CD4-positive, alpha-beta T cell treated with Interleukin-1 beta for 1 hour (primary cell): ENCODE results near the gene OR14I1.

Experiments used
- DNase-seq, 2 donors: peaks; one replicate each; pipeline ENCODE4 v3.0.0-alpha.2; 2020 to 2022

The OR14I1 gene

DNA sequence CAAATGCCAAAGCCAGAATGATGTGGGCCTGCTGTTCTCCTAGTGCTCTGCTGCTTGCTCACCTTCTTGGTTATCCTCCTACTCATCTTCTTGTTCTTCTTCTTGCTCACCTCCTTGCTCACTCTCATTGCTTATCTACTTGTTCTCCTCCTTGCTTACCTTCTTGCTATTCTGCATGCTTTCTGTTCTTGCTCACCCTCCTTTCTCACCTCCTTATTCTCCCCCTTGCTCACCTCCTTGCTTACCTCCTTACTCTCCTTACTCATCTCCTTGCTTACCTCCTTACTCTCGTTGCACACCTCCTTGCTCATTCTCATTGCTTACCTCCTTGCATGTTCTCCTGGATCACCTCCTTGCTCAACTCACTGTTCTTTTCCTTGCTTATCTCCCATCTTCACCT, at the start of gene OR14I1:
Gene OR14I1, minus strand, starts transcription at position 53 of the 400 bp plus-strand sequence.
- DNase-seq, result no peak

DNA sequence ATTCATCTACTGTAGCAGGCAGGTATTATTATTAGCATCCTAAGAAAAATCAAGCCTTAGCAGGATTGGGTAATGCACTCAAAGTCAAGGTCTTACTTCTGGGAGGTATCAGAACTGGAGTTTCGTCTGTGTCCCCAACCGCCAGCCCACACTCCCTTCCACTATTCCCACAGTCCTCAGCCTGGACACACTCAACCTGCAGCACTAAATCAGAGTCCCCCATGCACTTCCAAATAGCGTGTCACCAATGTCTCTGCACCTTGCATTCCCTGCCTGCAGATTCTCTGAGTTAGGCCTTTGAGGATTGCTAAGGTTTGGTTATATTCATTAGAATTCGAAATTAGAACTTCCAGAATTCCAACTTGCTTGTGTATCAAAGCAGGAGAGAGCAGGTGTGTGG, 49.1 kb upstream of the OR14I1 start:
- no peak for DNase-seq

DNA sequence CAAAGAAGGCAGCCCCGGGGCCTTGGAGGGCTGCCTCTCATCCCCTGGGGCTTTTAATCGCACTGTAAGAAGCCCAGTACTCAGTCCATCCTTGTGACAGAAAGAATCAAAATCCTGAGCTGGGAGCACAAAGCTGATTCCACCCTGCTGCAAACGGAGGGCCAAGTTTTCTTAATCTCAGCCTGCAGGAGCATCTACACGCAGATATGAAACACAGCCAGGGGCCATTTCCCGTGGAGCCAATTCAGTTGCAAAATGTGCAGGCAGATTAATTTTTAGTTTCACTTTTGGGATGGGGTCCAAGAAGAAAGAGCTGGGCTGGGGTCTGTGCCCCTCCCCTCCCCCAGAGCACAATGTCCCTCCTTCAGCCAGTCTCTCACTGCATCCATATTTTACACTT, 48.6 kb upstream of the OR14I1 start:
- no peak for DNase-seq

DNA sequence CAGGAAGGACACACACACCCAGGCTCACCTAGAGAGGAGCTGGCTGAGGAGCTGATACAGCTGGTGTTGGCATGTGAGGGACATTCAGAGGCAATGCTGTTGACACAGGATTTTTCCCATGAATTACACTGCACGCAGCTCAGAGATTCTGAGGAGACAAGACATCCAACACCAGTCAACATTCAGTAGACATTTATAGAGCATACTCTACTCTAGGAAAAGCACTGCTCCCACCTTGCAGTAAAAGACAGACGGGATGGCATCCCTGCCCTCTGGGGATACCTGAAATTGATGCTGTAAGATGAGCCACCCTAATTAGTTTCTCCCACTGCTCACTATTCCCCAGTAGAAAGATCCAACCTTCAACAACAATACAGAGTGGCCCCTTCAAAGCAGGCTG, 47.9 kb upstream of the OR14I1 start:
- DNase-seq, result no peak

DNA sequence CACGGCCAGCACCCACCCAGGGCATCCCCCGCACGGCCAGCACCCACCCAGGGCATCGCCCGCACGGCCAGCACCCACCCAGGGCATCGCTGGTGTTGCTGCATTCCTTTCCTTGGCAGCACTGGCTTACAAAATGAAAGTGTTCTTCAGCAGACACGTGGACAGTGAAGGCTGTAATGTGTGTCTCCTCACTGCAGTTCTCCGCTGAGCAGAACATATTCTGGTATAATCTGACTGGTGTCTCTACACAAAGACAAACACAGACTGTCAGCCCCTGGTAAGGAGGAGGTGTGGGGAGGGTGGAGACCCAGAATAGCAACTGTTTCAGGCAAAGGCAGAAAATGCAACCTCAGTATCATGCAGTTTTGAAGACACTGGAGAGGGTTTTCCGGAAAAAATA, 45.6 kb upstream of the OR14I1 start:
- no peak for DNase-seq

DNA sequence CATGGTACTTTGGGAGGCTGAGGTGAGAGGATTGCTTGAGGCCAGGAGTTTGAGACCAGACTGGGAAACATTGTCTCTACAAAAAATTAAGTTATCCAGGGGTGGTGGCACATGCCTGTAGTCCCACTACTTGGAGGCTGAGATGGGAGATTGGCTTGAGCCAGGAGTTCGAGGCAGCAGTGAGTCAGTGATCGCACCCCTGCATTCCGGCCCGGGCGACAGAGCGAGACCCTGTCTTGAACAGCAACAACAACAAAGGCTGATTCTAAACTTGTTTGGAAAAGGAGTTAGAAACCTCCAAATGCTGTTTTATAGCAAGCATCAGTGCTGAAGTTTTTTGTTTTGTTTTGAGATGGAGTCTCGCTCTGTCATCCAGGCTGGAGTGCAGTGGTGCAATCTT, 38.3 kb upstream of the OR14I1 start:
- no peak for DNase-seq

DNA sequence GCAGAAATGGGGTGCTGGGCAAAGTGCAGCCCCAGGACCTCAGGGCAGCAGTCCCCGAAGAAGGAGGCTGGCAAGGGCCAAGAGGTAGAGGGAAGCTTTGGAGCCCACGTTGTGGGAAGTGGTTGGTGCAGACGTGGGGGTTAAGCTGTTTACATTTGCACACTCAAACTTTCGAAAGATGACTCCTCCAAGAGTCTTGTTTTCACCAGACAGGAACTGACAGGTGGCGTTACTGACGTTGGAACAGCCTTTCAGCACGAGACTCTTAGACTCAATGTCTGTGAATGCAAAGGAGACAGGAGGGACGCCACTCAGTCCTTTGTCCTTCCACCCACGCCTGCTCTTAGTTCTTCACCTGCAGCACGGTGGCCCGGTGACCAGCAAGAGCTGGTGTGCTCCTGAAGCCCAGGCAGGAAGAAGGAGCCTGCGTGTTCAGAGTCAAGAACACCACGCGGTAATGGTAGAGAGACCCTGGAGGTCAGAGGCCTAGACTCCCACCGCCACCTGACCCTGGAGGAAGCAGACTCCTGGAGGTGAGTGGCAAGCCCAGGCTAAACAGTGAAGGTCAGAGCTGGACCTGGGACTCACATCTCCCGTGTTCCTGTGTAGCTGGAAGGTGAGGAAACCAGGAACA, 37.1 kb upstream of the OR14I1 start:
- DNase-seq, result no peak

DNA sequence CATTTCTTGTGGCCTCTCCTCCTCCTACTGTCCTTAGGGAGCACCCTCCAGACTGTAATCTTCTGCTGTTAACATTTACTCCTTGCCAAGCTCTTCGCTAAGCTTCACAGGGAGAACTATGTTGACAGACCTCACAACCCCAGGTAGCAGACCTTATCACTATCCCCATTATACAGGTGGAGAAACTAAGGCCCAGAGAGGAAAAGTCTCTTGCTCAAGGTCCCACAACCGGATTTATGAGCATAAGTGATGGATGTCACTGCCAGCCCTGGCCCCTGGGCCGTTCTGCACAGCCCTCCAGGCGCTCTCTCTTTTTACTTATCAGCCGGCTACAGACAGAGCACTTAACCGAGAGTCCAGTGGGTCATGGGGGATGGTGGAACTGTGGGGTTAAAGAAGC, 34.9 kb upstream of the OR14I1 start:
- no peak for DNase-seq

DNA sequence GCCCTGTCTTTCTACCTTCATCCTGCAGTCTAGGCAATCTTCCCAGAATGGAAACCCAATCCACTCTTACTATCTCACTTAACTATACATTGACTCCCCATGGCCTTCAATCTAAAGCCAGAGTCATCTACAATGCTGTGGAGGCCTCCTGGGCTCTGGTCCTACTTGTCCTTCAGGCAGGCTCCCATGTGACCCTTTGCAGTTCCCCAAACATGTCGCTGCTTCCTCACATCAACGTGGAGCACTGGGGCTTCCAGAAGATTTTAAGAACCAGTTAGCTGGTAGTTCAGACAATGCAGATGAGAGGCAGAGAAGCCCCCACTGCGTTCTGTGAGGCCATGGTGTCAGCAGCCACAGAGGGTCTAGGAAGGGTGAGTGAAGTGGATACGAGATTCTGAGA, 34.4 kb upstream of the OR14I1 start:
- no peak for DNase-seq

DNA sequence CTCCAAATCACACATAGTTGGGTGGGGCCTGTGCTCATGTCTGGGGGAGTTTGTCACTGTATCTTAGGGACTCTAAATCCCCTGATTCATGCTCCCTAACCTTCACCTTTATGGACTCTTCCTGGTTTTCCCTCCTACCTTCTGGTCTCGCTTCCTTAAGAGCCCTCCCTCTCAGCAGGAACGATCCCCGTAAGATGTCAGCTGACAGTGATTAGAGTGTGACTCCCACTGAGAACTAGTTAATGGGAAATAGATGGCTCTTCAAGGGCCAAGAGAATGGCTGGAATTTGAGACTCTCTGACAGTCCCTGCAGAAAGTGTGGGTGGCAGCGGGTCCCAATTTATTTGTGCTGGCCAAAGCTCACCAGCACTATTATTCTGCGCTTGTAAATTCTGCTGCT, 31.0 kb upstream of the OR14I1 start:
- DNase-seq, result no peak

DNA sequence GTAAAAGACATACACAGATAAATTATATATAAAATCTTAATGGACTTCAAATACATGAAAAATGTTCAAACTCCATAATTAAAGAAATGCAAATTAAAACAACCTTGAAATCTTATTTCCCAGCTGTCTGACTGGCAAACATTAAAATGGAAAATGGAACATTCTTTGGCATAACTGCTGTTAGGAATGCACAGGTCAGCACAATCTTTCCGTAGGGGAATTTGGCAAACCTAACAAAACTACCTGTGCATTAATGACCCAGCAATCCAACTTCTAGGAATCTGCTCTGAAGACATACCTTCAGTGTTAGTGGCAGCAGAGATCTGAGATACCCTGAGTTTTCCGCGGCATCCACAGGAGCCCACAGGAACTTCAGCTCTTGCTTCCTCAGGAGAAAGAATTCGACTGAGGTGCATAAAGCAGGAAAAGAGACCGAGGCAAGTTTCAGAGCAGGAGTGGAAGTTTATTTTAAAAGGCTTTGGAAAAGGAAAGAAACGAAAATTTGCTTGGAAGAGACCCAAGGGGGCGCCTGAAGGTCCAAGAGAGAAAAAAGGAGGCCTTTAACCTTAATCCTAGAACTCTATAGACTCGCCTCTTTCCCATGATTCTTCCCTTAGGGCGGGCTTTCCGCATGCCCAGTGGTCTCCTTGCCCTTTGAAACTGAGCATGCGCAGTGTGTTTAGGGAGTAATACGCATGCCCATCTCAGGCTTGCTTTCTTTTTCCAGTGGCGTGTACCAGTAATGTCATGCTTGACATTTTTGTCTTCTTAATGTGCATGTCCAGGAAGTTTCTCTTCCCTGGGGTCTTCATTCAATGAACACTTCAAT, 28.2 kb upstream of the OR14I1 start:
- no peak for DNase-seq

DNA sequence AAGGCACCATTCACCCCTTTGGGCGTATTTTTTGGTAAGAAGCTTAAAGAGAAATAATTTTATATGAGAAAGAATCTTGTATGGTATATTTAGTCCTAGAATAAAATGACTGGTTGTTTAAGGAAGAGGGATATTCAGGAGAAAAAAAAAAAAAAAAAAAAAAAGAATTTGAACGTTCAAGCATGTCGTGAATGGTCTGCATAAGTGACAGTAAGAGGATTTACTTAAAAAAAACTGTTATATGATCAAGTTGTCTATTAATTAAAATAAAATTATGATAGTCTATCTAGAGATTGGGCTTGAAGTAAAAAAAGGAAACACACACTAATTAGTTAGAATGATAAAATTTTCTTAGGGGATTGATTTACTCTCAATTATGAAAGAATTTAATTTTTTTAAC, 11.7 kb upstream of the OR14I1 start:
- no peak for DNase-seq

DNA sequence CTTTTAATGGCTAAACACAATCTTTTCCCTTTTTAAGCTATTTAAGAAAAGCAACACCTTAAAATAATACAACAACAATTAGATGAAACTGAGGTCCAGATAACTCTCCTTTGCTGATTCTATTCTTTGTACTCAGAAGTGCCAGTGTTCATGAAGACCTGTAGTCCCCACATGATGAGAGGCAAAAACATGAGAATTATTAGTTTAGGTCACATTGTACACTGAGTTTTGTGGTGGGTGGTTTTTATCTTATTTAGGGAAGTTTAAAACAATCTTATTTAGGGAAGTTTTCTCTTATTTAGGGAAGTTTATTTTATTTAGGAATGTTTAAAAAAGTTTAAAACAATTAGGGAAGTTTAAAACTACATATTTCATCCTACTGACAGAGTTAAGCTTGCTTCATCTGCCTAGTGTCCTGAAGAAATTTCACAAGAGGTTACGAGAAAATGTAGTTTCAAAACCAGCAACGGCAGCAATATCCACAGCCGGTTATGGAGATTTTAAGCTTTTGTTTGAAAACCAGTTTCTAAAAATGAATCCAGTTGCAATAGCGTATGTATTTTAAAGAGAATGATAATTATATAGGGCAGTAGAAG, 7.8 kb upstream of the OR14I1 start:
- no peak for DNase-seq

DNA sequence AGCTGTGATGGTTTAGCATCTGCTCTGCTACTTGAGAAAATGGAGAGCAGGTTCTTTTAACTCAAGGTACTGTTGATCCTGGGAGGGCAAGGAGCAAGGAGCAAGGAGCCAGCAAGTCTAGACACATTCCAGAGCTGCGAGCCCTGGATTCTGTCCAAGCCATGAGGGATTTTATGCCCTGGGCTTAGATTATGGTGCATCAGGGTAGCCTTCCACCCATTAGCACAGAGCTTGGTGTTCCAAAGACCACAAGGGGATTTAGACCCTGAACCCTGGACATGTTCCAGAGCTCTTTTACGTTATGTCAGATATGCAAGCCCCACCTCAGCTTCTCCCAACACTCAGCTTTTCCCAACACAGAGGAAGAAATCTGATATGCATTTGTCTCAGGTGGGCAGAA, 2.0 kb upstream of the OR14I1 start:
- DNase-seq, result no peak

DNA sequence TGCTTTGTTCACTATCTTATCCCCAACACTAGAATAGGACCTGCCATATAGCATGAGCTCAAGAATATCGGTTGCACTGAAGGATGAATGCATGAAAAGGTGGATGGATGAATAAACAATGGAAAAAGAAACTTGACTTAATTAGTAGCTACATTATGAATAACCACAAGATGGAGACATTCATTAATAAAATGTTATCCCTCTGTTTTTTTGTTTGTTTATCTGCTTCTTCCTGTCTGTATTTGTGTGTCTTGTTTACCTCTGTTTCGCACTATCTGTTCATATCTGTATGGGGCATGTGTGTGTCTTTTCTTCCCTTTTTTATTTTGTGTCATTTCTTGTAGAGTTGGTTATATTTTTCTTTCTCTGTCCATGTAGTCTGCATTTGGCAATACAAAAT, 1.1 kb upstream of the OR14I1 start:
- no peak for DNase-seq

DNA sequence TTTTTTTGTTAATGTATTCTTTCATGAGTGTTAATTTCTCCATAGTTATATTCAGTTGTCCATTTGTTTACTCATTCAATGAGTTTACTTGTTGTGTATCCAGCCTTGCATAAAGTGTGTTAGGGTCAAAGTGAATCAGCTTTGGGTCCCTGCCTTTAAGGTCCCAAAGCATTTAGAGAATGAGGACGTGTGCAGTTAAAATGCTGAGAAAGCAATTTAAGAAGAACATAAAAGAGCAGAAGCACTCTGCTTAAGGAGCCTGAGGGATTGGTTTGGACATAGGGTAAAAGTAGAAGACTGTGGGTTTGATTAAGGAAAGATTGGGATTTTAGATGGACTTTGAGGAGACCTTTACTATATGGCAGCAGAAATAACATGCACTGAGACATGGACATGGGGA, 3.5 kb downstream of the OR14I1 start:
- DNase-seq, result no peak

DNA sequence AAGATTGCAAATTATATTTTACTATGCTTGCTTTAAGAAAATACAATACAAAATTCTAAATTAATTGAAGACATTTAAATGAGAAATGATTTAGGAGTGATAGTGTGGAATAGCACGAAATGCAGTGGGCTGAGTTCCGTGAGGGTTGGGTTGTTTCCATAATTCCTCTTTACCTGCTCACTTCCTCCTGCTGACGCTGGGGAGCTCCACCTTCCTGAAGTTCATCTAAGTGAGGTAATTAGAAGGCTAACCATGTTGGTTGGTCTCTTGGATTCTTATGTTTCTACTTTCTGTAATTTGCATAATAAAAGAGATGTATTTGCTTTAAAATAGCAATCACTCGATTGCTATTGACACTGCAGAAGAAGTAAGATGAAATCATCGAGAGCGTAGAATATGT, 4.7 kb downstream of the OR14I1 start:
- DNase-seq, result no peak

DNA sequence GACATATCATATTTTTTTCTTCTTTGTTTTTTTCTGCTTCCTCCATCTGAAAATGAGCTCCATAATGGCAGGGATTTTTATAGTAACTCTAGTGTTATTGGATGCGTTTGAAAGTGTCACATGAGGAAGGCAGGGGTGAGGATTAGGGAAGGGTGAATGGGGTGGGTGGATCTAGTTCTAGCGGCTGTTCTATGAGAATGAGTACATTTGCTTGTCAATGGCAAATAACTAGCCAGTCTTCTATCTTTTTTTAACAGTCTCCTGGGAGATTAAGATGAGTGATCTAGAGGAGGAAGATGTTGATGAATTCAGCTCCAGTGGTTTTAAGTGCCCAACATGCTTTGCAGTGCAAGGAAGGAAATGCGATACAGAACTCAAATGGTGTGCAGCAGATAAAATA, 5.8 kb downstream of the OR14I1 start:
- DNase-seq, result no peak

DNA sequence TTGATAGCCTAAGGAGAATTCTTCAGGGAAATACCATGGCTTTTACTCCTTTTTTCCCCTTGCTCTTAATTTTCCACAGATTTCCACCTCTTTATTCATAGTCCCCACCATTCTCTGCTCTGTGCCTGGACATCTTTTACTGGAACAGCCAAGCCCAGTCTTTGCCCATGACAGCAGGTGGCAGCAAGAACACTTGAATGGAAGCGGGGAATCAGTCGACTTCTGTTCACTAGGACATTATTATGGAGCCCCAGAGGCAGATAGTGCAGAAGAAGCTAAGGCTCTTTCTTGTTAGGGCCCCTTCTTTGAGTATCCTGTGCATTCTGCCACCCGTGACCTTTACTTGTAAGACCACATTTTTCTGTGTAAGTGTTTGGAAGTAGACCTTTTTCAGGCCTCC, 6.3 kb downstream of the OR14I1 start:
- peak in 1 of 2 donors; percentile 6 for DNase-seq

DNA sequence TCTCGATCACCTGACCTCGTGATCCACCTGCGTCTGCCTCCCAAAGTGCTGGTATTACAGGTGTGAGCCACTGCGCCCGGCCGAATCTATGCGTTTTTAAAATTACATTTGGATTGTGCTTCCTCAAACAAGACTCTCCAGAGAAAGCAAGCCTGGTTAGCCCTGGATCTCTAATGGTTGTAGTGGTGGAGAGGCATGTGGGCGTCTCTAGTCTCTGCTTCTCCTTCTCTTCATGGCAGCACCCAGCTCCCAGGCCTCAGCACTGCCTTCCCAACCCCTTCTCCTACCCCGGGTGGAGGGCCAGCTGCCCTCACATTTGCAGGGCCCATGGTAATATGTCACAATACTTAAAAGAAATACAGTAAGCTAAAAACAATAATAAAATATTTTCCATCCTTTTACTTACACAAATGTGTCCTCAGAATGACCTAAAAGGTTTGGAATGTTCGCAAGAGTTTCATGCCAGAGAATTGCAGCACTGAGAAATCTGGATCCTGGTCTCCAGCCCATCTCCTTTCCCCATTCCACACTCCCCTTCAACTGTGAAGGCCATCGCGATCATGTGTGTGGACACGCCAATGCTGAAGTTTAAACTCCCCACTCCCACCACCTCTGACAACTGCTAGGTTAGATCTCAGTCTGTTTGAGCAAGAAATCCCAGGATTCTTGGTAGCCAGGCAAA, 7.0 kb downstream of the OR14I1 start:
- no peak for DNase-seq

DNA sequence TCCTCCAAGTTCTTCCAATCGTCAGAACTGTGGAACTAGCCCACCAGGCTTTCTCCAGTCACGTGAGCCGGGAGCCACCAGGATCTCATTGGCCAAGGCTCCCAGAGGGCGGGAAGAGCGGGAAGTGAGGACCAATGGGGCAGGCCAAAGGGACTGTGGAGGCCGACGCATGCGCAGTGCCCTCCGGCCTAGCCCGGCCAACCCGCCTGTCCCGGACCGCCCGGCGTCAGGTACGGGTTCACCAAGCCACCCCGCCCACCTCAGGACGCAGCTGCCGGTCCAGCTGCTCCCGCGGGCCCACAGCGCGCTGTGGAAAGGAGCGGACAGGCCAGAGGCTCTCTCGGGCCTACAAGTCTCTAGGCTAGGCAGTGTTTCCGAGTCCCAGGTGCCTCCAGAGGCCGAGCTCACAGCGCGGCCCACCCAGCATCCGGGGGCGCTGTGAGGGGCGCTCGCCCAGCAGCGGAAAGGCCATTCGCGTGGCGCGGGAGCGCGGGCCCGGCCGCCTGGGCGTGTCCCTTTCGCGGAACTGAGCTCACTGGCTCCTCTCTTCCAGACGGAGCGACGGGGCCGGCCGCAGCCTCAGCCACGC, 10.9 kb downstream of the OR14I1 start:
- DNase-seq, result no peak

DNA sequence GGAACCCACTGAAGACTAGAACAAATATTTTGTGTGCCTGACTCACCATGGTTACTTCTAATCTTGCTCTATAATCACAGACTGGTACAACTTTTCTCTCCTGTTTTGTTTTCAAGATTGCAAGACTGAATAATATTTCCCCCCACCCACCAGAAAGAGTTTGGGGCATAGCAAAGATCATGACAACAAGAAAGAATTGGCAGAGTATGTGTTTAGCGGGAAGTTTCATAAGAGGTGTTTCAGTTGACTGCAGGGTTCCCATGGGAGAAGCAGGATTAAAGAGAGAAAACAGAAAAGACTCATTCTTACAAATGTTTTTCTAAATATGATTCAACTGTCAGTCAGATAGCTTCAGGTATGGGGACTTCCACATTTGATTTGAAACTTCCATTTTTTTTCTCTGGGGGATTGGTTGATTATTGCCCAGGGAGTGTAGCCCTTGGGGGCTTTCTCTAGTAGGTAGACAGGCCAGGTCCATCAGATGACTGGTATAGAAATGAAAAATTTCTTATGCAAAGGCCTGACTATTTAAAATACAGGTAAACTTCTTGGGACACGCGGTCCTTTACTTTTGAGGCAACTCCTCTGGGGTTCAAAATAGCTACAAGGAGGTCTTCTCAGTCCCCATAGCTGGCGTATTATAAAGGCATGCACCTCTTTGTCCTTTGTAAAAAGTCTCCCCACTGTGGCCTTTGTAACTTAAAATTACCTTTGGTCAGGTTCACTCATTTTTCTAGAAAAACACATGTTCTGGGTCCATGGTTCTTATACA, 13.9 kb downstream of the OR14I1 start:
- DNase-seq, result no peak

DNA sequence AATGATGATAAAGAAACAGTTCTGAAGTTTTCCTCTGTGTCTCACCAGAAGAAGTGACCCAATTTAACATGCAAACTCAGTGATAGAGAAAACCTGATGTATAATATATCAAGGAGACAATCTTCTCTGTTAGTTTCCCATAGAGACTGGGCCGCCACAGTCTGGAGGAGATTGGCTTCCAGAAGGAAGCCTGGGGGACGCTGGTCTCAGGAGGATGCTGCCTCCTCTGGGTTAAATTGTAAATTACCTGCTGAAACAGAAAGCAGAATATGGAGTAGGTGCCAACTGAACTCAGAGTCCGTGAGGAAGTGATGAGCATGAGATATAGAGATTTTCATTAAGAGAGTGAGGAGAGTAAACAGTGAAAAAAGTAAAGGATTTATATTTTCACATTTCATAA, 15.8 kb downstream of the OR14I1 start:
- DNase-seq, result peak; percentile 23 to 34
